GM12875 (cell line): Measurements from ENCODE around the gene IGLL1.
"Not testable (repeated sequence)": the region's sequence is repeated elsewhere in the genome, so short reads cannot be mapped to it uniquely, and the experiment has no call there.

Source experiments
- H3K4me3 ChIP-seq: one replicate; pipeline ENCODE4 v1.5.1; 2011; ENCODE audit warnings: low read depth, low read length, control low read depth
- TF ChIP-seq, protein P1 (sequence below): IDR thresholded peaks from 2 replicates; pipeline ENCODE4 v1.5.1; 2011; ENCODE audit warnings: low read depth, mild to moderate bottlenecking, control low read depth, inconsistent platforms, low read length, moderate library complexity, borderline replicate concordance; ENCODE audit not compliant: insufficient read depth

The IGLL1 gene

DNA sequence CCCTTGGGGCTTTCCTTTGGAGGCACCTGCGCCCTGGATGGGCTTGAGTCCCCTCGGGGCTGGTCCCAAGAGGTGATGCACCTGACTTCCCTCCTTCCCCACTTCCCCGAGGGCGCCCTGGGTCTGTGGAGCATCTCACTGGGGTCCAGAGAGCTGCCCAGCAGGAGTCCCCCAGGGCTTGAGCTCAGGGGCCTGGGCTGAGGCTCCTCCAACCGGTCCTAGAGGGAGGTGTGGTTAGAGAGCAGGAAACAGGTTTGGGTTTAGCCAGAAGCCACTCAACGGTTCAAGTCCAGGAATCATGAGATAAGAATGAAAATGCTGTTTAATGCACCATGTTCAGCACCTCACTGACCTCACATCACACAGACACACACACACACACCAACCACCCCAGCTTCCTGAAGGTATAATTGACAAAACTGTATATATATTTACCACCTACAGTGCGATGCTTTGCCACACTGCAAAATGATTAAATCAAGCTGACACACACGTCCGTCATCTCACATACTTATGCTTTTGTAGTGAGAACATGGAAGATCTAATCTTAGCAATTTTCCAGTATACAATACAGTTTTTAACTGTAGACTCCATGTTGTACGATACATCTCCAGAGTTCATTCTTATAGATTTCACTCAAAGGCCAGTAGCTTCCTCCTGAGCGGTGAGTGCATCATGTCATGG, 628 bp upstream of the IGLL1 start:
- TF ChIP-seq, protein P1, sequence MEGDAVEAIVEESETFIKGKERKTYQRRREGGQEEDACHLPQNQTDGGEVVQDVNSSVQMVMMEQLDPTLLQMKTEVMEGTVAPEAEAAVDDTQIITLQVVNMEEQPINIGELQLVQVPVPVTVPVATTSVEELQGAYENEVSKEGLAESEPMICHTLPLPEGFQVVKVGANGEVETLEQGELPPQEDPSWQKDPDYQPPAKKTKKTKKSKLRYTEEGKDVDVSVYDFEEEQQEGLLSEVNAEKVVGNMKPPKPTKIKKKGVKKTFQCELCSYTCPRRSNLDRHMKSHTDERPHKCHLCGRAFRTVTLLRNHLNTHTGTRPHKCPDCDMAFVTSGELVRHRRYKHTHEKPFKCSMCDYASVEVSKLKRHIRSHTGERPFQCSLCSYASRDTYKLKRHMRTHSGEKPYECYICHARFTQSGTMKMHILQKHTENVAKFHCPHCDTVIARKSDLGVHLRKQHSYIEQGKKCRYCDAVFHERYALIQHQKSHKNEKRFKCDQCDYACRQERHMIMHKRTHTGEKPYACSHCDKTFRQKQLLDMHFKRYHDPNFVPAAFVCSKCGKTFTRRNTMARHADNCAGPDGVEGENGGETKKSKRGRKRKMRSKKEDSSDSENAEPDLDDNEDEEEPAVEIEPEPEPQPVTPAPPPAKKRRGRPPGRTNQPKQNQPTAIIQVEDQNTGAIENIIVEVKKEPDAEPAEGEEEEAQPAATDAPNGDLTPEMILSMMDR, result no peak
- H3K4me3 ChIP-seq, result no peak overlapping the region

- H3K4me3 ChIP-seq, result no peak overlapping the region
- TF ChIP-seq, protein P1, result no peak
Measured at GRCh38 chr22:23579280-23579679, 810 bp downstream of the IGLL1 start.

DNA sequence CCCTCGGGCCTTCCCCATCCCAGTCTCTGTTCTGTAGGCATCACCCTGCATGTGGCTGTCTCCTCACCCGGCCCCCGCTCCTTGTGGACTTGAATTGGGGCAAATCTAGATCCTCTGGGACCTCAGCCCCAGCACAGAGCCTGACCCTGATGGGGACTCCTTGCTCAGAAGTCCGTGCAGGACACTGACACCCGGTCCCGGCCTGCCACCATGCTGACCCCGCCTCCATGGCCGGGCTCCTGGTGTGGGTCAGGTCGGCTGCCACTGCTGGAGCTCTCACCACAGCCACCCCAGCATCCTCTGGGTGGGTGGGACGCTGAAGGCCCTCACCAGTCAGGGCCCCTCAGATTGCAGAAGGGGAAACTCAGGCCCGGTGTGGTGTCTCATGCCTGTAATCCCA, 1.8 kb downstream of the IGLL1 start:
- TF ChIP-seq, protein P1, result no peak
- no peak overlapping the region for H3K4me3 ChIP-seq

DNA sequence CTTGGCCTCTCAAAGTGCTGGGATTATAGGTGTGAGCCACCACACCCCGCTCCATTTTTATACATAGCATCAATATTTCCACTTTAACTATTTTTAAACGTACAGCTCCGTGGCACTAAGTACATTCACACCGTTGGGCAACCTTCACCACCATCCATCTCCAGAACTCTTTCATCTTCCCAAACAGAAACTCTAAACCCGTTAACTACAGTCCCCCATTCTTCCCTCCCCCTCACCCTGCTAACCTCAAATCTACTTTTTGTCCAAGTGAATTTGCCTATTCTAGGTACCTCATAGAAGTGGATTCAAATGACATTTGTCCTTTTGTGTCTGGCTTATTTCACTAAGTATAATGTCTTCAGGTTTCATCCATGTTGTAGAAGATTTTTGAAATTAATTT, 3.4 kb downstream of the IGLL1 start:
- H3K4me3 ChIP-seq, result no peak overlapping the region
- TF ChIP-seq, protein P1, result no peak

DNA sequence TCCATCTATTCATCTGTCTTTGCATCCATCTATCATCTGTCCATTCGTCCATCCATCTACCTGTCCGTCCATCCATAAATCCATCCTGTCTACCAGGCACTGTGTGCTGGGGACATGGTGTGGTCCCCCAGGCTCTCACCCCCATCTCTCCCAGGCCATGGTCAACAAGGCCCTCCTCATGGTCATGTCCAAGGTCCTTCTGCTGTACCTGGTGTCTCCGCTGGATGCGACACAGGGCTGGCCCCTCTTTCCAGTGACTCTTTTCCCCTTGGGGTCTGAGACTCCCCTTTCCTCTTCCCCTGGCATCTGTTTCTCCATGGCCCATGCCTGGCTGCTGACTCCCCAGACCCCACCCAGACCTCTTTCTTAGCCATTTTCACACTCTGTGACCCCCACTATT, 4.5 kb downstream of the IGLL1 start:
- TF ChIP-seq, protein P1, result no peak
- H3K4me3 ChIP-seq, result no peak overlapping the region

GRCh38 chr22:23574877-23575276, 5.2 kb downstream of the IGLL1 start:
- H3K4me3 ChIP-seq, result no peak overlapping the region
- TF ChIP-seq, protein P1, result no peak

DNA sequence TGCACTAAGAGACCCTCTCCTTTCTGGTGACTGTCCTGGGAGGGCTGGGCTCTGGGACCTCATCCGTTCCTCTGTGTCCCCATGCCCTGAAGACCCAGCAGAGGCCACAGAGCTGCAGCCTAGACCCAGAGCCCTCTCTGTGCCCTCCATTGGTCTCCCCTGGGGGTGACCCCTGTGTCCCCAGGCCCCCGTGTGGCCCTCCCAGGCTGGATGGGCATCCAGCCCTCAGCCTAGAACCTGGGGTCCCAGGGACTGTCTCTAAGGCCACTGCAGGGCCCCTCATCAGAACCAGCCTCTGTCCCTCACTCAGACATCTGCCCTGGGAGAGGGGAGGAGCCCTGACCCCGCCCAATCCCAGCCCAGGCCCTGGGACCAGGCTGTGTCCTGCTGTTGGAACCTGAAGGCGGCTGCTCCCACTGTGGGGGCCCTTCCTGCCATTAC, 5.7 kb downstream of the IGLL1 start:
- H3K4me3 ChIP-seq, result no peak overlapping the region
- TF ChIP-seq, protein P1, result no peak

DNA sequence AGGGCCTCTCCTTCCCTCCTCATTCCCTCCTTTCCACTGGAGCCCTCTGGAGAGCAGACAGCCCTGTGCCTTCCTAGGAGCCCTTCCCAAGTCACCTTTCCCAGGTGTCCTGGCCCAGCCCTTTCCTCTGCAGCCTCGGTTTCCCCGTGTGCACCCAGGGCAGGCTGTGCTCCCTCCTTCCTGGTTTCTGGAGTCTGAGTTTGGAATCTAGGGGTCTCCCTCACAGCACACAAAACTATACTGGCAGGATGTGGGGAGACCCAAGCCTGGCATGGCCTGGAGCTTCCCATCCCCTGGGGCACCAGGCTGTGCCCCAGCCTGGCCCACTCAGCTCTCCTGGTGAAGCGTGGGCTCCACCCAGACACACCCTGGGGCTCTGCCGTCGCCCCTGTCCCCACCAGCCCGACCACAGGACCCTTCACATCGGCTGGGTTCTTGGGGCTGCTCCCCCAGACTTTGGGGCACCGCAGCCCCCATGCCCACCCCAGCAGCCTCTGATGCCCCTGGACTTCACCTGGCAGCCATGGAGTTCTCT, 6.3 kb downstream of the IGLL1 start:
- not testable (repeated sequence) for H3K4me3 ChIP-seq

DNA sequence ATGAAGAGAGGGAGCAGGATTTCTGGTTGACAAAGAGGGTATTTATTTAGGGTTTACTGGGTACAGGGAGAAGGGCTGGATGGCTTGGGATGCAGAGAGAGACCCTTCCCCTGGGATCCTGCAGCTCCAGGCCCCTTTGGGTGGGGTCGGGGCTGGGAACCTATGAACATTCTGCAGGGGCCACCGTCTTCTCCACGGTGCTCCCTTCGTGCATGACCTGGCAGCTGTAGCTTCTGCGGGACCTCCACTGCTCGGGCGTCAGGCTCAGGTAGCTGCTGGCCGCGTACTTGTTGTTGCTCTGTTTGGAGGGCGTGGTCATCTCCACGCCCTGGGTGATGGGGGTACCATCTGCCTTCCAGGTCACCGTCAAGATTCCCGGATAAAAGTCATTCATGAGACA, 7.0 kb downstream of the IGLL1 start:
- H3K4me3 ChIP-seq, result not testable (repeated sequence)
